WTC11 (cell line): ENCODE measurements around the gene CEP250. TPM values are rescaled to one million over a fixed set of nuclear protein-coding genes. Genes with fewer than 3 reads are reported as not detected.

Experiments used
- ATAC-seq: fragments of 200-7000 bp; cut with Tn5 transposase; 2 replicates; pipeline ENCODE4 v1.10.0; 2021; ENCODE audit warnings: mild to moderate bottlenecking, moderate library complexity
- CTCF ChIA-PET: fragments of 300-600 bp; sonication (Branson Sonifier 250); formaldehyde crosslinking; loops from one replicate; lab custom pipeline; 2021; ENCODE audit warnings: antibody characterized with exemption; lab: Charles Lee
- POLR2A ChIA-PET: fragments of 350-600 bp; sonication (Branson Sonifier 250); formaldehyde crosslinking; loops from one replicate; lab custom pipeline; 2021; ENCODE audit warnings: antibody characterized with exemption; lab: Charles Lee
- DNase-seq: peaks from one replicate; pipeline ENCODE4 v3.0.0; 2021; ENCODE audit warnings: low spot score
- H3K27ac Mint-ChIP-seq: 2 replicates; pipeline ENCODE4 v1.8.0; 2021; ENCODE audit warnings: mixed read lengths
- H3K27me3 Mint-ChIP-seq: 2 replicates; pipeline ENCODE4 v1.8.0; 2021; ENCODE audit warnings: low read depth, mild to moderate bottlenecking, moderate library complexity, mixed read lengths
- H3K36me3 Mint-ChIP-seq: 2 replicates; pipeline ENCODE4 v1.8.0; 2021; ENCODE audit warnings: mixed read lengths
- H3K4me1 Mint-ChIP-seq: 2 replicates; pipeline ENCODE4 v1.8.0; 2022; ENCODE audit warnings: mixed read lengths
- H3K4me3 Mint-ChIP-seq: 2 replicates; pipeline ENCODE4 v1.8.0; 2021; ENCODE audit warnings: mild to moderate bottlenecking, moderate library complexity, mixed read lengths
- H3K9me3 Mint-ChIP-seq: 2 replicates; pipeline ENCODE4 v1.8.0; 2021; ENCODE audit warnings: mixed read lengths
- ARID4B ChIP-seq: sonication (generic); formaldehyde crosslinking; IDR thresholded peaks from 2 replicates; pipeline ENCODE4 v1.8.0; 2023; ENCODE audit warnings: missing genetic modification reagents, mild to moderate bottlenecking, borderline replicate concordance
- CBFB ChIP-seq: sonication (generic); formaldehyde crosslinking; IDR thresholded peaks from 2 replicates; pipeline ENCODE4 v1.8.1; 2022; ENCODE audit warnings: mild to moderate bottlenecking, low read depth, missing genetic modification reagents
- CREB1 ChIP-seq: sonication (generic); formaldehyde crosslinking; IDR thresholded peaks from 2 replicates; pipeline ENCODE4 v1.8.0; 2023; ENCODE audit warnings: mild to moderate bottlenecking, missing genetic modification reagents
- ELF4 ChIP-seq: sonication (generic); formaldehyde crosslinking; IDR thresholded peaks from 2 replicates; pipeline ENCODE4 v1.8.1; 2022; ENCODE audit warnings: low read depth, mild to moderate bottlenecking, moderate library complexity, missing genetic modification reagents
- FOXK1 ChIP-seq: sonication (generic); formaldehyde crosslinking; IDR thresholded peaks from 2 replicates; pipeline ENCODE4 v1.8.0; 2022; ENCODE audit warnings: mild to moderate bottlenecking, moderate library complexity, missing genetic modification reagents
- IRF1 ChIP-seq: sonication (generic); formaldehyde crosslinking; IDR thresholded peaks from 2 replicates; pipeline ENCODE4 v1.8.0; 2023; ENCODE audit warnings: missing genetic modification reagents
- IRF2 ChIP-seq: sonication (generic); formaldehyde crosslinking; IDR thresholded peaks from 2 replicates; pipeline ENCODE4 v1.8.0; 2022; ENCODE audit warnings: low read depth, missing genetic modification reagents, borderline replicate concordance
- MYBL2 ChIP-seq: sonication (generic); formaldehyde crosslinking; IDR thresholded peaks from 2 replicates; pipeline ENCODE4 v1.8.1; 2023; ENCODE audit warnings: mild to moderate bottlenecking, moderate library complexity, missing genetic modification reagents
- NFATC4 ChIP-seq: fragments of 250-450 bp; sonication (Bioruptor Pico); IDR thresholded peaks from 2 replicates; pipeline ENCODE4 v1.9.0; 2021; ENCODE audit warnings: mild to moderate bottlenecking
- NFE2L1 ChIP-seq: sonication (generic); formaldehyde crosslinking; IDR thresholded peaks from 2 replicates; pipeline ENCODE4 v1.8.1; 2023; ENCODE audit warnings: missing genetic modification reagents
- RELA ChIP-seq: sonication (generic); formaldehyde crosslinking; IDR thresholded peaks from 2 replicates; pipeline ENCODE4 v1.8.1; 2022; ENCODE audit warnings: missing genetic modification reagents, mild to moderate bottlenecking, borderline replicate concordance
- ZNF423 ChIP-seq: fragments of 250-450 bp; sonication (Bioruptor Pico); IDR thresholded peaks from 2 replicates; pipeline ENCODE4 v2.1.2; 2022; ENCODE audit warnings: mild to moderate bottlenecking, moderate library complexity
- total RNA-seq: library from RNA; stranded (reverse); gene quantifications from 3 replicates; pipeline ENCODE4 v1.2.3, GENCODE V29; 2021
- TF ChIP-seq, protein P1 (sequence below): sonication (generic); formaldehyde crosslinking; IDR thresholded peaks from 2 replicates; pipeline ENCODE4 v1.8.0; 2022; ENCODE audit warnings: mild to moderate bottlenecking, missing genetic modification reagents
- TF ChIP-seq, protein P2 (sequence below): sonication (generic); formaldehyde crosslinking; IDR thresholded peaks from 2 replicates; pipeline ENCODE4 v1.8.0; 2023; ENCODE audit warnings: mild to moderate bottlenecking, missing genetic modification reagents
- TF ChIP-seq, protein P3 (sequence below): fragments of 200-600 bp; IDR thresholded peaks from 2 replicates; pipeline ENCODE4 v1.8.0; 2022; ENCODE audit warnings: antibody characterized with exemption

Gene CEP250
- total RNA-seq, 1 experiment from 2014 or later, result 63.1 TPM

DNA sequence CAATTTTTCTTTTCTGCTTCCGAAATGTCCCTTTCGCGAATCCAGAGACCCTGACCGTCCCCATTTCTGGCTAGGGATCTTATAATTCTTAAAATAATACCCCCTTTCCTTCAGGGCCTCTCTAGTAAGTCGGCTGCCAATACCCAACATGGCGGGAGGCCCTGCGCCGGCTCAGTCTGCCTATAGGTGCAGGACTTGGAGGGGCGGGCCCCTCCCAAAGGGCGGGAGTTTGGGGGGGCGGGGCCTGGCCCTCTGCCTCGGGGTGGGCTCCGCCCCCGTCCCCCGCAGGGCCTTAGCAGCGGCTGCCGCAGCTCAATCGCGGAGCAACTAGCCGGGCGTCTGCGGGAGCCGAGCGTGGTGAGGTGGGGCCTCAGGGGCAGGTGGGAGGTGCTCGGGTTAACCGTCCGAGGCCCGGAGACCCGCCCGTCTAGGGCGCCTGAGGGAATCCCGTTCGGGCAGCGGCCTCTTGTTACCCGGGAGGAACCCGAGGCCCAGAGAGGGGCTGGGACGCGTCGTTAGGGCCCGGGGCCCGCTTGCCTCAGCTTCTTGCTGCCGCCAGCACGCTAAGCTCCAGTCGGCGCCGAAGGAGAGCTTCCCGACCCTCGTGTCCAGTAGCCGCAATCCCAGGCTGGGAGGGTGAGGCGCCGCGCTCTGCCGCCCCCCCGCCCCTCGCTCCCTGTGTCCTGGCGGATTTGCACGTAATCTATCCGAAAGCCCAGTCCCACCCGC lies at the start of gene CEP250 (continued):
- TF ChIP-seq FOXK1 (CRISPR knock-in tag) (0 out of 2 replicates have a peak, but pooled peaks have one; percentile 45), MYBL2 (CRISPR knock-in tag) (0 out of 2 replicates have a peak, but pooled peaks have one; percentile 53), CBFB (no peak)

- no peak for DNase-seq
These were observed 49.6 kb upstream of the CEP250 start for GRCh38 chr20:35405775-35406174.

More at GRCh38 chr20:35405775-35406174, 49.6 kb upstream of the CEP250 start:
- Mint-ChIP-seq H3K36me3 (peaks cover 53% of the 10 kb centered on the region), H3K4me1 (peaks cover 2% of the 10 kb centered on the region), H3K27ac (no peak overlapping the region), H3K9me3 (peaks cover 4% of the 10 kb centered on the region; the same call in 1 of the 2 replicates), H3K4me3 (no peak overlapping the region), H3K27me3 (no peaks in the 10 kb centered on the region)
- no peak for ATAC-seq
- CTCF ChIA-PET, result no interaction called here
- POLR2A ChIA-PET, result no interaction called here
- TF ChIP-seq IRF1 (CRISPR knock-in tag) (no peak), ELF4 (CRISPR knock-in tag) (no peak), IRF2 (no peak), CBFB (no peak), ZNF423 (CRISPR knock-in tag) (no peak), NFE2L1 (CRISPR knock-in tag) (no peak), NFATC4 (CRISPR knock-in tag) (no peak), RELA (CRISPR knock-in tag) (no peak), CREB1 (CRISPR knock-in tag) (no peak), ARID4B (CRISPR knock-in tag) (no peak), MYBL2 (CRISPR knock-in tag) (no peak)
- TF ChIP-seq, protein P1, sequence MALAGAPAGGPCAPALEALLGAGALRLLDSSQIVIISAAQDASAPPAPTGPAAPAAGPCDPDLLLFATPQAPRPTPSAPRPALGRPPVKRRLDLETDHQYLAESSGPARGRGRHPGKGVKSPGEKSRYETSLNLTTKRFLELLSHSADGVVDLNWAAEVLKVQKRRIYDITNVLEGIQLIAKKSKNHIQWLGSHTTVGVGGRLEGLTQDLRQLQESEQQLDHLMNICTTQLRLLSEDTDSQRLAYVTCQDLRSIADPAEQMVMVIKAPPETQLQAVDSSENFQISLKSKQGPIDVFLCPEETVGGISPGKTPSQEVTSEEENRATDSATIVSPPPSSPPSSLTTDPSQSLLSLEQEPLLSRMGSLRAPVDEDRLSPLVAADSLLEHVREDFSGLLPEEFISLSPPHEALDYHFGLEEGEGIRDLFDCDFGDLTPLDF (CRISPR knock-in tag), result no peak
- TF ChIP-seq, protein P2, sequence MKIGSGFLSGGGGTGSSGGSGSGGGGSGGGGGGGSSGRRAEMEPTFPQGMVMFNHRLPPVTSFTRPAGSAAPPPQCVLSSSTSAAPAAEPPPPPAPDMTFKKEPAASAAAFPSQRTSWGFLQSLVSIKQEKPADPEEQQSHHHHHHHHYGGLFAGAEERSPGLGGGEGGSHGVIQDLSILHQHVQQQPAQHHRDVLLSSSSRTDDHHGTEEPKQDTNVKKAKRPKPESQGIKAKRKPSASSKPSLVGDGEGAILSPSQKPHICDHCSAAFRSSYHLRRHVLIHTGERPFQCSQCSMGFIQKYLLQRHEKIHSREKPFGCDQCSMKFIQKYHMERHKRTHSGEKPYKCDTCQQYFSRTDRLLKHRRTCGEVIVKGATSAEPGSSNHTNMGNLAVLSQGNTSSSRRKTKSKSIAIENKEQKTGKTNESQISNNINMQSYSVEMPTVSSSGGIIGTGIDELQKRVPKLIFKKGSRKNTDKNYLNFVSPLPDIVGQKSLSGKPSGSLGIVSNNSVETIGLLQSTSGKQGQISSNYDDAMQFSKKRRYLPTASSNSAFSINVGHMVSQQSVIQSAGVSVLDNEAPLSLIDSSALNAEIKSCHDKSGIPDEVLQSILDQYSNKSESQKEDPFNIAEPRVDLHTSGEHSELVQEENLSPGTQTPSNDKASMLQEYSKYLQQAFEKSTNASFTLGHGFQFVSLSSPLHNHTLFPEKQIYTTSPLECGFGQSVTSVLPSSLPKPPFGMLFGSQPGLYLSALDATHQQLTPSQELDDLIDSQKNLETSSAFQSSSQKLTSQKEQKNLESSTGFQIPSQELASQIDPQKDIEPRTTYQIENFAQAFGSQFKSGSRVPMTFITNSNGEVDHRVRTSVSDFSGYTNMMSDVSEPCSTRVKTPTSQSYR (CRISPR knock-in tag), result no peak
- TF ChIP-seq, protein P3, sequence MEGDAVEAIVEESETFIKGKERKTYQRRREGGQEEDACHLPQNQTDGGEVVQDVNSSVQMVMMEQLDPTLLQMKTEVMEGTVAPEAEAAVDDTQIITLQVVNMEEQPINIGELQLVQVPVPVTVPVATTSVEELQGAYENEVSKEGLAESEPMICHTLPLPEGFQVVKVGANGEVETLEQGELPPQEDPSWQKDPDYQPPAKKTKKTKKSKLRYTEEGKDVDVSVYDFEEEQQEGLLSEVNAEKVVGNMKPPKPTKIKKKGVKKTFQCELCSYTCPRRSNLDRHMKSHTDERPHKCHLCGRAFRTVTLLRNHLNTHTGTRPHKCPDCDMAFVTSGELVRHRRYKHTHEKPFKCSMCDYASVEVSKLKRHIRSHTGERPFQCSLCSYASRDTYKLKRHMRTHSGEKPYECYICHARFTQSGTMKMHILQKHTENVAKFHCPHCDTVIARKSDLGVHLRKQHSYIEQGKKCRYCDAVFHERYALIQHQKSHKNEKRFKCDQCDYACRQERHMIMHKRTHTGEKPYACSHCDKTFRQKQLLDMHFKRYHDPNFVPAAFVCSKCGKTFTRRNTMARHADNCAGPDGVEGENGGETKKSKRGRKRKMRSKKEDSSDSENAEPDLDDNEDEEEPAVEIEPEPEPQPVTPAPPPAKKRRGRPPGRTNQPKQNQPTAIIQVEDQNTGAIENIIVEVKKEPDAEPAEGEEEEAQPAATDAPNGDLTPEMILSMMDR, result no peak
